ENCODE measurements around the gene MPZ.
"Not testable (repeated sequence)": the region's sequence is repeated elsewhere in the genome, so short reads cannot be mapped to it uniquely, and the experiment has no call there.

The MPZ gene

DNA sequence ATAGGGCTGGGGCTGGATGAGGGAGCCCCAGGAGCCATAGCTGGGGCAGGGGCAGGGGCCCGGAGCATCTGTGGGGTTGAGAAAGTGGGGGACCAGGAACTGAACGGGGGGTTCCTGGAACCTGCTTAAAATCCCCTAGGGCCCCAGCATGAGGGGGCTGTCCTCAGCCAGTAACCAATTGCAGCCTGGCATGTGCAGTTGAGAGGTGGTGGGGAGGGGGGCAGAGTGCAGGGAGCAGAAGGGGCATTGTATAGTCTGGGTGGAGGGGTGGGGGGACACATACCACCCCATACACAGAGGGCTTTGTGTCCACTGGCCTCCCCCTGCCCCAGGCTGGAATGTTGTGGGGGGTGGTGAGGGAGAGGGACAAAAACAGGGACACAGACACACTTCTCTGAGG lies at the start of gene MPZ:
MPZ (minus strand) TSS at position 101 of the 400 bp plus-strand sequence; CDS start at position 38, 63 bp downstream.
- no peak for DNase-seq (ENCODE audit: low spot score)

DNA sequence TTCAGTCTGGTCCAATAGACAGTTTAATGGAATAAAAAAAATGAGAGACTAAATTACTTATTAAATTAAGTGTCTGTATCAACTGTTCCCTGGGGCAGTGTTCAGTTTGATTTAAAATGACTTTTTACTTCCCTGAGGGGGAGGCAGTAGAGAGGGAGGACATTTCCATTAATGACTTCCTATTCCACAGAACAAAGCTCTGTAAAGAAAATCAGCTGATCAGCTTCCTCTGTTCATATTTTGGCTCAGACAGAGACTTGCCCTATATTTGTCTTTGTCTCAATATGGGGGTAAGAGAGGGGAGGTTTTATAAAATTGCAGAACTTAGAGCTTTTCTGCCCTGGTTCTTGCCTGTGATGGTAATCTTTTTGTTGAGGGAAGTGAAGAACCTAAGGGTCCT lies 49.5 kb upstream of the MPZ start:
- no peak for DNase-seq (ENCODE audit: low spot score)

DNA sequence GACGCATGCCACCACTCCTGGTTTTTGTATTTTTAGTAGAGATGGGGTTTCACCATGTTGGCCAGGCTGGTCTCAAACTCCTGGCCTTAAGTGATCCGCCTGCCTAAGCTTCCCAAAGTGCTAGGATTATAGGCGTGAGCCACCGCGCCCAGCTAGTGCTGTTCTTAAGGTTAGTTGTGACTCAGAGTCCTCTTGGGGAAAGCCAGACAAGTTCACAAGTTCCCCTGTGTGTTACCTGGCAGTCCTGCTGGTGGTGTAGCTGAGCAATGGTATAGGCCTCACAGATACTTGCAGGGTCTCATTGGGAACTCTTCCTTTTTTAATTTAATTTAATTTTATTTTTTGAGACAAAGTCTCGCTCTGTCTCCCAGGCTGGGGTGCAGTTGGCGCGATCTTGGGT lies 47.3 kb upstream of the MPZ start:
- no peak for DNase-seq (ENCODE audit: low spot score)

DNA sequence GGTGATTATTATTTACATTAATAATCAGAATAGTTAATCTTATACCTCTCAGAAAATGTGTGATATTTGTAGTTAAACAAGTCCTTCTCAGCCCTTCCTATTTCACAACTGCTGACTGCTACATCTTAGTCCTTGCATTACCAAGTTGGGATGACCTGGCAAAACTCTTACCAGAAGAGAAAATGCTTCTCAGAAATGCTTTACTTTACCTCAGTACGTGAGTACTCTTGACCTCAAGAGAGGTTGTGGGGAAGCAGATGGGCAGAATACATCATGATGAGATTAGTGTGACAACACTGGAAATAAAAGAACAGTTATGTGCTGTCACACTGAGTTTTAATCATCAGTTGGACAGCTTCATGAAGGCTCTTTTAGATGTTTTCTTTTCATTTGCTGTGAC lies 41.7 kb upstream of the MPZ start:
- no peak for DNase-seq (ENCODE audit: low spot score)

DNA sequence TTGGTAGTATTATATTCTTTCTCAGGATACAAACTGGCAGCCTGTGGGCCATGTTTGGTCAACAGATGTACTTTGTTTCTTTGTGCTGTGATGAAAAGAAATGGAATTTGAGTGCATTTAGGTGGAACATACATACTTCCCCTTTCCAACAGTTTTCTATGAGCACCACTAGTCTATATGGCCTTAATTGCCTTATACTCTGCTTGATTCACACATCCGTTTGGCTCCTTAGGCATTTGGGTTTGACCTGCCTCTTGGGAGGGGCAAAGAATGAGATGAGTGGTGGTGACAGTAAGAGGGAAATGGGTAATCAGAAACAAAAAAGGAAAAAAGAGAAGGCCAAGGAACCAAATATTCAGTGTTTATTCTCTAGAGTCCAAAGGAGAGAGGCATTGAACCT lies 40.9 kb upstream of the MPZ start:
- no peak for DNase-seq (ENCODE audit: low spot score)

DNA sequence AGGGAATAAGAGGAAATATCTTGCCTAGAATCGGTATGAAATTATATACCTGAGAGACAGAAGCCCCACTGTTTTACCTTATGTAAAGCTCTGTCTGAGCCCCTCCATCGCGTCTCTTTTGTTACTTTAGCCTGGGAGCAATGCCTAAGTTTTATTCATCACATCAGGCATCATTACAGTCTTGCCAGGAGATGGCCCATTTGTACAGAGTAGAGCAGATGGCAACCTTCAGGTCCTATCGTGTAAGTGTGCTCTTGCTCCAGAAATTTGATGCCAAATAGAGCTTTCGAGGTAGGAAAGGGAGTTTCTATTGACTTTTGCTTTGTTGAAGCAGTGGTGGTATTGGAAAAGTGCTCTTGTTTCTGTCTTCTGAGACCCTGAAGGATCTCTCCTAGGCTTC lies 33.1 kb upstream of the MPZ start:
- no peak for DNase-seq (ENCODE audit: low spot score)

DNA sequence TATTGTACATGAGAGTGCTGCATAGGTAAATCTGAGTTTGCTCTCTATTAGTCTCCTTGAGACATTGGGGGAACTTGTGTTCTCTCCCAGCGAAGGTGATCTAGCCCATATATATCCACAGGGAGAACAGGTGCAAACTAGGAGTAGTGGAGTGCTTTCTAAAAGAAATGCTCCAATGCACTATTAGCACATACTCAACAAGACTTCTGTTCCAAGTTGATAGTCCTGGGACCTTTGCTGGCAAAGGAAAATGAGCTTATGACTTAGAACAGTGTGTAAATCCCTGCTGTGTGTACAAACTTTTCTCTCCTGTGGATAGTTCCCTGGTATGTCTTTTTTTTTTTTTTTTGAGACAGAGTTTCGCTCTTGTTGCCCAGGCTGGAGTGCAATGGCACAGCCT lies 32.4 kb upstream of the MPZ start:
- no peak for DNase-seq (ENCODE audit: low spot score)

DNA sequence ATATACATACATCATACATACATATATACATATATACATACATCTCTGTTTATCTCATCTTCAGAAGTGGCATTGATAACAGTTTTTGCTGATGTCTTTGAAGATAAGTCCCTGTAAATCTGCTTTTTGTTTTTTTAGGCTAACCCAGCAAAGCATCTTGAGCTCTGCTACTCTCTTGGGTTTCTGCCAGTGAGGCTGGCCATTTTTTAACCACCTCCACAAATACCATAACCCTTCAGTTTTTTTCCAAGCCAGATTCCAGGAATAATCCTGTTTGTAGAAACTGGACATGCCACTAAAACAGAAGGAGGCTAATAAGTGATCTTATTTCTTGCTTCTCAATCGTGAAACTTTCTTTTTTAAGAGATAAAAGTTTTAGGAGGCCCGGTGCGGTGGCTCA lies 26.0 kb upstream of the MPZ start:
- no peak for DNase-seq (ENCODE audit: low spot score)

DNA sequence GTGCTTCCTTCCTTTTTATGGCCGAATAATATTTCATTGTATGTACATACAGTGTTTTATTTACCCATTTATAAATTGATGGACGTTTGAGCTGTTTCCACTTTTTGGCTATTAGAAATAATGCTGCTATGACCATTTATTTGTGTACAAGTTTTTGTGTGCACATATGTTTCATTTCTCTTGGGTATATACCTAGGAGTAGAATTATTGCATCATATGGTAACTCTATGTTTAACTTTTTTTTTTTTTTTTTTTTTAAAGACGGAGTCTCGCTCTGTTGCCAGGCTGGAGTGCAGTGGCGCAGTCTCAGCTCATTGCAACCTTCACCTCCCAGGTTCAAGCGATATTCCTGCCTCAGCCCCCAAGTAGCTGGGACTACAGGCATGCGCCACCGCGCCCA lies 23.4 kb upstream of the MPZ start:
- DNase-seq (ENCODE audit: low spot score) = no peak

DNA sequence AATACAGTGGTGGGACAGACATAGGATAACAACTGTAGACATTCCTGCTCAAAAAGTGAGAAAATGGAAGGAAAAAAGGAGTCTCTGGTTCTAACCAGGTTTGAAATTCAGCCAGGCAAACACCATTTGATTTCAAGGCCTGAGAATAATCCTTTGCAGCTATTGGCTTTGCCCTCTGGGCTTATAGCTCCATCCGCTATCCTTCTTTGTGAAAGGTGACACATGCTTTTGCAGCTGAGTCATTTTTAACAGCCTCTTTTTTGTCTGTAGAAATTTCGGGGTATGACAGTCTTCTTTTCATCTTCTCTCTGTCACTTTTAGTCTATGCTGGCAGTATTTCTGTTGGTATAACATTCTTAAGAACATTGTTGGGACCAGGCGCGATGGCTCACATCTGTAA lies 20.6 kb upstream of the MPZ start:
- DNase-seq (ENCODE audit: low spot score) = no peak

DNA sequence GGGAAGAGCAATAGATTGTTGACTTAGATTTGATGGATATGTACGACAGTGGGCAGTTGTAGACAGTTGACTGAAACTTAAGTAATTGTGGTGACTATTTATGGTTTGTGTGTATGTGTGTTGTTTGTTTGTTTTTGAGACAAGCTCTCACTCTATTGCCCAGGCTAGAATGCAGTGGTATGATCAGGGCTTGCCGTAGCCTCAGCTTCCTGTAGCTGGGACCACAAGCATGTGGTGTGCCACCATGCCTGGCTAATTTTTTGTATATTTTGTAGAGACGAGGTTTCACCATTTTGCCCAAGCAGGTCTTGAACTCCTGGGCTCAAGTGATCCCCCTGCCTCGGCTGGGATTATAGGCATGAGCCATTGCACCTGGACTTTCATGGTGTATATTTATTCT lies 14.3 kb upstream of the MPZ start:
- DNase-seq (ENCODE audit: low spot score) = no peak

DNA sequence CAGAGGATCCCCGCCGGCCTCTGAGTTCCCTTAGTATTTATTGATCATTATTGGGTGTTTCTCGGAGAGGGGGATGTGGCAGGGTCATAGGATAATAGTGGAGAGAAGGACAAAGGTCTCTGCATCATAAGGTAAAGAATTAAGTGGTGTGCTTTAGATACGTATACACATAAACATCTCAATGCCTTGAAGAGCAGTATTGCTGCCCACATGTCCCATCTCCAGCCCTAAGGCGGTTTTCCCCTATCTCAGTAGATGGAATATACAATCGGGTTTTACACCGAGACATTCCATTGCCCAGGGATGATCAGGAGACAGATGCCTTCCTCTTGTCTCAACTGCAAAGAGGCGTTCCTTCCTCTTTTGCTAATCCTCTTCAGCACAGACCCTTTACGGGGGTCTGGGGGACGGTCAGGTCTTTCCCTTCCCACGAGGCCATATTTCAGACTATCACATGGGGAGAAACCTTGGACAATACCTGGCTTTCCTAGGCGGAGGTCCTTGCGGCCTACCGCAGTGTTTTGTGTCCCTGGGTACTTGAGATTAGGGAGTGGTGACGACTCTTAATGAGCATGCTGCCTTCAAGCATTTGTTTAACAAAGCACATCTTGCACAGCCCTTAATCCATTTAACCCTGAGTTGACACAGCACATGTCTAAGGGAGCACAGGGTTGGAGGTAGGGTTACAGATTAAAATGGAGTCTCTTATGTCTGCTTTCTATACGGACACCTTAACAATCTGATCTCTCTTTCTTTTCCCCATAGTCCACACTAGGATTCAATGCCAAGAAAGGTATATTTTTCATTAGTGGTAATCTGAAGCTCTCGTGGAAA lies 6.3 kb upstream of the MPZ start:
- not testable (repeated sequence) for DNase-seq (ENCODE audit: low spot score)

DNA sequence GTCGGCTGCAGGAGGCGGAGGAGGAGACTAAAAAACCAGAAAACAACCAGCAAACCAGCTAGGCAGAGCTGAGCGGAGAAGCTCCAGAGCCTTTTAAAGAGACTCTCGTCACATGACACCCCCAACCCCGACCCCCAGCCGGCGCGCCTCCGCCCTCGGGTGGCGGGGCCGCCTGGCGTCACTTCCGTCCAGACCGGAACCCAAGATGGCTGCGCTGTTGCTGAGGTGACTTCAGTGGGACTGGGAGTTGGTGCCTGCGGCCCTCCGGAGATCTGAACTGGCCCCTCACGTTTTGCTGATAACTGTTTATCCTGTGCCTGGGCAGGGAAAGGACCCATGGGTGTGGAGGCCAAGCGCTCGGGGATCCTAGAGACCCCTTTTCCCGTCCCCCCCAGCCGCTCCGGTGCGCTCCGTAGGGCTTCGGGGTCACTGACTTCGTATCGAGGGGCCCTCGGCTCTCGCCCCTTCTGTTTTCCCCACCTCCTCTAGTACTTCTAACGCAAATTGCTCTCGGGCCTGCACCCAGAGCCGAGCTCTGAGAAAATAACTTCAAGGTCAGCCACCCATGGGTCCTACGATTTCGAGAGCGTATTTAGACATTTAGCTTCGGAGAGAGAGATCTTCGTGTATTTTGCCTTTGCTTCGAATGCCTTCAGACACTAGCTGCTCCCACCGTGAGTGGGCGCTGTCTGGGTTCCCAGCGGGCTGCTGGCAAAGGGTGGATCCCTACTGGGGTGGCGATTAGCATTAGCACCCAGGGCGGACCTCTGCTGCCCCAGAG lies 4.6 kb upstream of the MPZ start, which contains the start of gene SDHC:
SDHC (plus strand) TSS at position 181 of the 781 bp plus-strand sequence; CDS start at position 206, 25 bp downstream.
- DNase-seq (ENCODE audit: low spot score) = peak; percentile 94

DNA sequence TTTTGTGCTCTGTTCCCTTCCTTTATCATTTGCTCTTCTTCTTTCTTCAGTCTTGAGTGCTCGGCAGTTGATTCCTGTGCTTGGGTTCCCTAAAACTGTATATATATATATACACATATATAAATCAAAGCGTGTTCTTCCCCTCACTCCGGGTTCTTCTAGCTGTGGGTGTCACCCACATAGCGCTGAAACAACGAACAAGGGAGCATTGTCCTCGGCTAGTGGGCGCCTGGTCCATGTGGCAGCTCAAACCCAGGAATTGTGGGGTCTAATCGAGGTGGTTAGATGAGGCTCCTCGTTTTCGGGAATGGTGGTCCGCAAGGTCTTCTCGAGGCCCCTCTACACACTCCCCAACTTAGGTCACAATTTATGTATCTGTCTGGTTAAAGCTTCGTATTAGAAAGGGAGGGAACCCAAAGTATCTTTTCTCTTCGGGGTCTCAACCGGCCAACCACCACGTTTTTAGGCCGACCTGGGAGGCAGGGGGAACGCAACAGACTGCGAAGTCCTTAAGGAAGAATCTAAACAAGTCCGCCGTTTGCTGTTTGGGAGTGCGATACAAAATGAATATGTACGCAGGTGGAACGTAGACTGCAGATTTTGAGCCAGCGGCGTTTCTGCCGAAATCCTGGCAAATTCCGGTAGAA lies 3.9 kb upstream of the MPZ start:
- DNase-seq (ENCODE audit: low spot score) = no peak

DNA sequence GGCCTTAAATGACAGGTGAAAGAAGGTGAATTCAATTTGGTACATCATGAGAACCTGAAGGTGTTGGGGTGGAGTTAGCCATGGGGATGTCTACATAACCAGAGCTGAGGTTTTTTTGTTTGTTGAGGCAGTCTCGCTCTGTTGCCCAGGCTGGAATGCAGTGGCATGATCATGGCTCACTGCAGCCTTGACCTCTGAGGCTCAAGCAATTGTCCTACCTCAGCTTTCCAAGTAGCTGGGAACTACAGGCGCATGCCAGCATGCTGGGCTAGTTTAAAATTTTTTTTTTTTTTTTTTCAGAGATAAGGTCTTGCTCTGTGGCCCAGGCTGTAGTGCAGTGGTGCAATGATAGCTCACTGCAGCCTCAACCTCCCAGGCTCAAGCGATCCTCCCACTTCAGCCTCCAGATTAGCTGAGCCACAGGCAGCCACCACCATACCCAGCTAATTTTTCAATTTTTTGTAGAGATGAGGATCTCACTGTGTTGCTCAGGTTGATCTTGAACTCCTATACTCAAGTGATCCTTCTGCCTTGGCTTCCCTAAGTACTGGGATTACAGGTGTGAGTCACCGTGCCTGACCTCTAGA lies 1.9 kb upstream of the MPZ start:
- no peak for DNase-seq (ENCODE audit: low spot score)

DNA sequence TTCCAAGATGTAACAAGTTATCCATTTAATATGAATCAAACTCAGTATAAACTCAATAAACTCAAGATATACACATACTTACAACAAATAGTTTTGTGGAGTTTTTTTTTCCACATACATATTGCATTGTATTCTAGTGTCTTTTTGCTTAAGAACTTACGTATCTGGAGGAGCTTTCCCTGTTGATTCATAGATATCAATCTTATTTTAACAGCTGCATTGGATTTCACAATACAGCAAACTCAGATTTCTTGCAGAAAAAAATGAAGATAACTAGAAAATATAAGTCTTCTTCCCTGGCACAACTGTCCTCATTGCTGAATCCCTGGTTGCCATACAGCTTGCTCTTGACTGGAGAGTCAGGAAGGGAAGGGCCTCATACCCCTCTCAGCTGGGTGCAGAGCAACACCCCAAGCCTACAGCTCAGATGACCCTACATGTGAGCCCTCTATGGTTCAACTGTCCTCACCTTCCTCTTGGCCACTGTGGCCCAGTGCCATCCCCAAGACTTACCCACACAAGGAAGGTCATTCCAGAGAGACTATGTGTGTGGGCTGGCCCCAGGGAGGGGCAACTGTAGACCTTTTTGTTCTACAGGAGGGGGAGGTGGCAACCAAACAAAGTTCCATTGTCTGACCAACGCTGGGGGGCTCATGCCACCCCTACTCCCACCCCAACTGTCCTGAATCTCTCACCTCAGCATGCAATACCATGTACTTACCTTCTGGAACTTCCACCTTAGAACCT lies 1.7 kb downstream of the MPZ start:
- no peak for DNase-seq (ENCODE audit: low spot score)

DNA sequence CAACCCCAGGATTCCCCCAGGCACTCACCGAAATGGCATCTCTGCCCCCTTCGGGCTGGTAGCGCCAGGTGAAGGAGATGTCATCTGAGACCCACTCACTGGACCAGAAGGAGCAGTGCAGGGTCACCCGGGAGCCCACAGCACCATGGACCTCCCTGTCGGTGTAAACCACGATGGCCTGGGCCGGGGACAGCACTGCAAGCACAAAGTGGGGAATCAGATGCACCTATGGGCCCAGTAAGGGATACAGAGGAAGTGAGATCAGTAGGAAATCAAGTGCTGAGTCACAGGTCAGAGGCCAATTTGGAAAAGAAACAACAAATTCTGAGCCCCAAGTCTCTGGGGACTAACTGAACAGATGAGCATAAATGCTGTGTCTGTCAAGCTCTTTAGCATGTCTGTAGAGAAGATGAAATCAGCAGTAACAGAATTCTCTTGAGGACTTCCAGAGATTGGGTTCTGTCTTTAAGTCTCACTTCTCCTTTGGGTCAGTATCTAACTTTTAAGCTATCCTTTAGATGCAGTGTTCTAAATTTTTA lies 2.5 kb downstream of the MPZ start:
- DNase-seq (ENCODE audit: low spot score) = peak; percentile 40

DNA sequence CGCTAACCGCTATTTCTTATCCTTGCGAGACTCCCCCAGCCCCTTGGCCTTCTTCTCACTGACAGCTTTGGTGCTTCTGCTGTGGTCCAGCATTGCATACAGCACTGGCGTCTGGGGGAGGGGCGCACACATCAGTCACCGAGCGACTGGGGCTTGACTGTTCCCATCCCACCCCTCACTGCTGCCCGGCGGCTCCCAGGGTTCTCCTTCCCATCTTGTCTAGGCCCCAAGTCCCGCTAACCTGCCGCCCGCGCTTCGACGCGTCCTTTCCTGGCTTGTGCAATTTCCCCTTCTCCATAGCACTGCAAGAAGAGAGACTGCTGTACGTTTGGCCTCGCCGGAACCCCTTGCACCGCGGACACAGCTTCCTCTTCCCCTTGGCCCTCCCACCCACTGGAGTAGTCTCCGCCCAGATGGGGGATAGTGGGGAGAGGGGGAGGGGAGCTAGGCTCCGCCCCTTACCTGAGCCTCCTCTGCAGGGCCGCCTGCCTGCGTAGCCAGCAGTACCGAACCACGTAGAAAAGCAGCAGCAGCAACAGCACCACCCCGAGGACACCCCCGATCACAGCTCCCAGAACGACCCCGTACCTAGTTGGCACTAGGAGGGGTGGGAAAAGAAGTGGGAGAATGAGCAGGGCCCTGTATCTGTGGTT lies 3.8 kb downstream of the MPZ start:
- DNase-seq (ENCODE audit: low spot score) = peak; percentile 96

DNA sequence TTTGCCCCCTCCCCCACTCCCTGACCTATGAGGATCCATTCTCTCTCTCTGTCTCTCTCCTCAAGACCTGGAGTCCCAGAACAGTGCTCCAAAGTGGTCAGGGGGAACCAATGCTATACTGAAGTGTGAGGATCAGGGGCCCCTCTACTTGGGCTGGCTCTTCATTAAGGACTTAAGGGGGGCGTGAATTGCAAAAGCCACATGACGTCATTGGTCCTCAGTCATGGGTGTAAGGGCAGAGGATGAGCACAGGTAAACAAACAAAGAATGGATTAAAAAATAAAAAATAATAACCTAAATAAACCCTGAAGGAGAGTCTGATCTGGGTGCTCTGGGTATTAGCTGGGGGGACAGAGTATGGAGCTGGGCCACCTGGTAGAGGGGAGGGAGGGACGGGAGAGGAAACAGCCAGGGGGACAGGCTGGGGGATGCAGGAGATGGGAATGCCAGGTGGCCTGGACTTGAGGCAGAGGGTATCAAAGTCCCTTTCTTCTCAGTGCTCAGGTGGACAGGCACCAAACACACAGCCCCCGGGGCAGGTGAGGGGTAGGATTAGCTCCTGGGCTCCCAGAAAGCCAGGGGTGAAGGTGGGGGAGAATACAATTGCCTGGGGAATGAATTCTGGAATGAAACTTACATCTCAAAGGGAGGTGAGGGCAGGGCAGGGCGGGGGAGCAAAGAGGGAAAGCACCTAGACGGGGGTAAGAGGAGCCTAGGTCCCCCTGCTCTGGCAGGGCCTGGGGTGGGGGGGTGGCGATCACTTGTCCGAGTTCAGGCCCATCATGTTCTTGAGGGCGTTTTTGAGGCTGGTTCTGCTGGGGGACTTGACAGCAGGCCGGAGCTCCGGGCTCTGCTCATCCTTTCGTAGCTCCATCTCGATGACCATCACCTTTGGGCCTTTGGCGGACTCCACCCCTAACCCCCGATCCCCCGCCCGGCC lies 4.6 kb downstream of the MPZ start:
- no peak for DNase-seq (ENCODE audit: low spot score)

DNA sequence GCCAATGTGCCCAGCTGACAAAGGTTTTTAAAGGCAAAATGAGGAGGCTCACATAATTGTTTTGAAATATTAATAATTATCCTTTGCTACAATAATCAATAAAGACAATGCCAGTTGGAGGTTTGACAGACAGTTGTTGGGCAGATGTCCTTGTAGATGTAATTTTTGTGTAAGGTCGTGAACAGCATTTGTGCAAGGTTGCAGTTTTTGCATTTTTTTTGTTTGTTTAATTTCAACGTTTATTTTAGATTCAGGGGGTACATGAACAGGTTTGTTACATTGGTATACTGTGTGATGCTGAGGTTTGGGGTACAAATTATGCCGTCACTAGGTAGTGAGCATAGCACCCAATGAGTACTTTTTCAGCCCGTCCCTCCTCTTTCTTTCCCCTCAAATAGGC lies 9.3 kb downstream of the MPZ start:
- DNase-seq (ENCODE audit: low spot score) = no peak
